ENCODE data around the gene DNAH12. TPM values are rescaled to one million over a fixed set of nuclear protein-coding genes. Genes with fewer than 3 reads are reported as not detected.

Gene DNAH12
- total and polyA plus RNA-seq, 2 donors (not counting 3 experiments of a cell fraction or from before 2014, with no cell fraction given) = 0.06 to 0.20 TPM

DNA sequence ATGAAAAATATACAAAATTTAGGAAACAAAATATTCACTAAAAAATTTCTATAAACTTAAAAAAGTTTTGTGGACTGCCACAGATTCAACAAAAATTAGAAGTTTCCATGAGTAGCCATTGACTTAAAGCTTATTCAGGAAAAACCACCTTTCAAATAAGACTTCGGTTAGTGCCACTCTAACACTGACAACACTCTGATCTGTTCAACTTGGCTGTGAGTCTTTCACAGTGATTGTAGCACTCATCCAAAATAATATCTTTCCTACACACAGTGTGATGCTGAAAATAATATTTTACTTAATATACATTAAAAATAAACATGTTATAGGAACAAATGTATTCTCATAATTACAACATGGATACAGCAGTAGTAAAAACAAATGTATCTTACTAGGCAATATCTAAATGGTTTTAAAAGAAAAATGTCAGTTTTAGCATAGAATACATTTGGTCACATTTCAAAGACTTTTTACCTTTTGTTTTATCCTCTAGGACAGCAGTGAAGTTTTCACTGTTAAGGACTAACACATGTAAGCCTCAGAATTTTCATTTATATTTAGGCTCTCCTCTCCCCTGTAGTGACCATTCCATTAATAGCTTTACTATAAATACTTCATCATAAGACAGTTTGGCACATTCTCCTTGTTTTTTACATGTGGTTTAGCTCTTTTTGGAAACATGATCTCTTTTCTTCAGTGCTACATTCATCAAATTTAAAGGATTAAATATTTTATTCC lies 251.8 kb downstream of the DNAH12 start, which contains the start of gene ASB14:
Gene ASB14, minus strand, starts transcription at position 527 of the 738 bp plus-strand sequence. CDS start 652 bp downstream, outside the sequence.
- FAIRE-seq = no peak
- intact Hi-C loops (cut with micrococcal nuclease) = no loop called here

More for the DNA sequence above, 251.8 kb downstream of the DNAH12 start, which contains the start of gene ASB14:
- Histone ChIP-seq H3K27ac (ENCODE audit: insufficient read depth, low read depth, low read length) (no peak within 1 kb of the TSS), H3K36me3 (ENCODE audit: control insufficient read depth in 2 of 2, extremely low read depth in 1 of 2, insufficient read depth in 2 of 2, low read length in 2 of 2) (no peaks in the 10 kb centered on the region), H3K4me2 (ENCODE audit: insufficient read depth, low read length) (no peak within 1 kb of the TSS), H3K79me2 (ENCODE audit: control insufficient read depth, insufficient read depth, low read length) (no peaks in the 10 kb centered on the region), H3K9ac (replicated peaks; ENCODE audit: extremely low read depth, insufficient read depth, low read length) (no peak within 1 kb of the TSS), H3K9me1 (replicated peaks; ENCODE audit: control insufficient read depth, extremely low read depth, insufficient read depth, low read length) (no peaks in the 10 kb centered on the region), H3K9me3 (replicated peaks; ENCODE audit: control insufficient read depth, insufficient read depth, low read length) (no peaks in the 10 kb centered on the region), H4K20me1 (replicated peaks; ENCODE audit: control insufficient read depth, extremely low read depth, insufficient read depth, low read length) (no peaks in the 10 kb centered on the region), H3K4me1 (ENCODE audit: control insufficient read depth, extremely low read depth, insufficient read depth, low read length) (no peaks in the 10 kb centered on the region), H3K27me3 (ENCODE audit: control insufficient read depth in 2 of 2, insufficient read depth in 2 of 2, low read length in 2 of 2) (no peaks in the 10 kb centered on the region), H3K4me3 (replicated peaks in 1 of 3; ENCODE audit: insufficient read depth in 1 of 3, low read depth in 1 of 3, low read length in 3 of 3) (no peak within 1 kb of the TSS), H2AFZ (ENCODE audit: low read depth, low read length) (no peak within 1 kb of the TSS)
- TF ChIP-seq GATA2 (IDR thresholded peaks at IDR 0.05; ENCODE audit: insufficient read depth, insufficient read length, low read depth, low read length) = no peak
- no peak for TF ChIP-seq MYC (IDR thresholded peaks at IDR 0.05; ENCODE audit: low read depth, low read length)
- no peak for TF ChIP-seq POLR2AphosphoS5 (IDR thresholded peaks at IDR 0.05; ENCODE audit: insufficient read depth, low read depth, low read length)
- no peak for TF ChIP-seq FOS (IDR thresholded peaks at IDR 0.05; ENCODE audit: borderline replicate concordance, insufficient read depth, low read length)
- TF ChIP-seq, protein P1, sequence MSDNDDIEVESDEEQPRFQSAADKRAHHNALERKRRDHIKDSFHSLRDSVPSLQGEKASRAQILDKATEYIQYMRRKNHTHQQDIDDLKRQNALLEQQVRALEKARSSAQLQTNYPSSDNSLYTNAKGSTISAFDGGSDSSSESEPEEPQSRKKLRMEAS (IDR thresholded peaks at IDR 0.05; ENCODE audit: insufficient read depth, insufficient read length) = no peak
- TF ChIP-seq JUN (IDR thresholded peaks at IDR 0.05; ENCODE audit: borderline replicate concordance, insufficient read depth, insufficient read length, low read depth) = no peak
- TF ChIP-seq, protein P2, sequence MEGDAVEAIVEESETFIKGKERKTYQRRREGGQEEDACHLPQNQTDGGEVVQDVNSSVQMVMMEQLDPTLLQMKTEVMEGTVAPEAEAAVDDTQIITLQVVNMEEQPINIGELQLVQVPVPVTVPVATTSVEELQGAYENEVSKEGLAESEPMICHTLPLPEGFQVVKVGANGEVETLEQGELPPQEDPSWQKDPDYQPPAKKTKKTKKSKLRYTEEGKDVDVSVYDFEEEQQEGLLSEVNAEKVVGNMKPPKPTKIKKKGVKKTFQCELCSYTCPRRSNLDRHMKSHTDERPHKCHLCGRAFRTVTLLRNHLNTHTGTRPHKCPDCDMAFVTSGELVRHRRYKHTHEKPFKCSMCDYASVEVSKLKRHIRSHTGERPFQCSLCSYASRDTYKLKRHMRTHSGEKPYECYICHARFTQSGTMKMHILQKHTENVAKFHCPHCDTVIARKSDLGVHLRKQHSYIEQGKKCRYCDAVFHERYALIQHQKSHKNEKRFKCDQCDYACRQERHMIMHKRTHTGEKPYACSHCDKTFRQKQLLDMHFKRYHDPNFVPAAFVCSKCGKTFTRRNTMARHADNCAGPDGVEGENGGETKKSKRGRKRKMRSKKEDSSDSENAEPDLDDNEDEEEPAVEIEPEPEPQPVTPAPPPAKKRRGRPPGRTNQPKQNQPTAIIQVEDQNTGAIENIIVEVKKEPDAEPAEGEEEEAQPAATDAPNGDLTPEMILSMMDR (IDR thresholded peaks at IDR 0.05; ENCODE audit: extremely low read depth in 1 of 2, insufficient read depth in 1 of 2, low read depth in 1 of 2, low read length in 2 of 2) = no peak
- TF ChIP-seq POLR2A (IDR thresholded peaks at IDR 0.05; ENCODE audit: low read depth, low read length) = no peak
- no peak for TF ChIP-seq EZH2 (IDR thresholded peaks at IDR 0.05; ENCODE audit: borderline replicate concordance, low read depth, low read length, severe bottlenecking)
- dilution Hi-C loops (cut with MboI; ENCODE audit: extremely low pct_ligation_motif_present, low sequenced_read_pairs) = no loop called here
- DNase-seq (ENCODE audit: low read depth, low spot score) = no peak
- ChIA-PET POLR2A (no interaction called here), CTCF (no interaction called here)
- no TSS peak for BruUV-seq (replicated peaks)
